ENCODE data around the gene WWC1. TPM values are rescaled to one million over a fixed set of nuclear protein-coding genes. Genes with fewer than 3 reads are reported as not detected.
A peak's percentile ranks its signal among the peaks of the same experiment; 100 is the strongest.

The WWC1 gene
- total and polyA plus RNA-seq, 2 experiments from 2014 or later: 27.6 to 27.8 TPM

- Histone ChIP-seq H3K9me3 (ENCODE audit: low read depth) (no peaks in the 10 kb centered on the region), H2AFZ (no peak overlapping the region), H3K27ac (no peak overlapping the region), H3K79me2 (peaks cover 71% of the 10 kb centered on the region), H4K20me1 (ENCODE audit: insufficient read depth, poor library complexity, severe bottlenecking) (peaks cover 16% of the 10 kb centered on the region), H3K4me2 (no peak overlapping the region), H3K27me3 (no peaks in the 10 kb centered on the region), H3K4me1 (ENCODE audit: insufficient read depth) (peaks cover 36% of the 10 kb centered on the region), H3K36me3 (replicated peaks; ENCODE audit: insufficient read depth, low read depth) (no peaks in the 10 kb centered on the region), H3K9me2 (replicated peaks; ENCODE audit: insufficient read depth) (no peaks in the 10 kb centered on the region), H3K4me3 (no peak overlapping the region)
- no peak for TF ChIP-seq EZH2phosphoT487 (IDR thresholded peaks at IDR 0.05; ENCODE audit: low read depth, severe bottlenecking, unreplicated experiment)
- no peak for TF ChIP-seq CTCF (IDR thresholded peaks at IDR 0.05; ENCODE audit: poor library complexity)
- no peak for TF ChIP-seq EZH2 (IDR thresholded peaks at IDR 0.05; ENCODE audit: borderline replicate concordance)
- DNase-seq (ENCODE audit: low spot score): no peak
Observed at GRCh38 chr5:168332042-168332441, 40.6 kb downstream of the WWC1 start.

- no peak for TF ChIP-seq EZH2 (IDR thresholded peaks at IDR 0.05; ENCODE audit: borderline replicate concordance)
- no peak for TF ChIP-seq CTCF (IDR thresholded peaks at IDR 0.05; ENCODE audit: poor library complexity)
- no peak for TF ChIP-seq EZH2phosphoT487 (IDR thresholded peaks at IDR 0.05; ENCODE audit: low read depth, severe bottlenecking, unreplicated experiment)
- H3K36me3 ChIP-seq (replicated peaks; ENCODE audit: insufficient read depth, low read depth): no peaks in the 10 kb centered on the region
- DNase-seq (ENCODE audit: low spot score): no peak
- H2AFZ ChIP-seq: no peak overlapping the region
- peaks cover 77% of the 10 kb centered on the region for H3K79me2 ChIP-seq
- no peaks in the 10 kb centered on the region for H3K9me3 ChIP-seq (ENCODE audit: low read depth)
- H3K9me2 ChIP-seq (replicated peaks; ENCODE audit: insufficient read depth): no peaks in the 10 kb centered on the region
- H3K4me1 ChIP-seq (ENCODE audit: insufficient read depth): peaks cover 20% of the 10 kb centered on the region
- H3K4me3 ChIP-seq: no peak overlapping the region
- no peak overlapping the region for H3K4me2 ChIP-seq
- peak overlapping the region; percentile 17 for H3K27ac ChIP-seq
- H4K20me1 ChIP-seq (ENCODE audit: insufficient read depth, poor library complexity, severe bottlenecking): peaks cover 12% of the 10 kb centered on the region
- no peaks in the 10 kb centered on the region for H3K27me3 ChIP-seq
- 74% methylated on average over 3 of the region's 3 CpGs for WGBS (ENCODE audit: low lambda C conversion rate, missing lambda C conversion rate)
Observed at GRCh38 chr5:168334280-168334679, 42.8 kb downstream of the WWC1 start.

- H3K36me3 ChIP-seq (replicated peaks; ENCODE audit: insufficient read depth, low read depth): no peaks in the 10 kb centered on the region
- H3K27ac ChIP-seq: peak overlapping the region; percentile 45
- H3K27me3 ChIP-seq: no peaks in the 10 kb centered on the region
- WGBS (ENCODE audit: low lambda C conversion rate, missing lambda C conversion rate): 20% methylated on average over 4 of the region's 4 CpGs
- H3K4me1 ChIP-seq (ENCODE audit: insufficient read depth): peaks cover 16% of the 10 kb centered on the region
- no peak overlapping the region for H3K4me3 ChIP-seq
- peak; percentile 73 for DNase-seq (ENCODE audit: low spot score)
- no peaks in the 10 kb centered on the region for H3K9me2 ChIP-seq (replicated peaks; ENCODE audit: insufficient read depth)
- H3K4me2 ChIP-seq: no peak overlapping the region
- H4K20me1 ChIP-seq (ENCODE audit: insufficient read depth, poor library complexity, severe bottlenecking): peaks cover 12% of the 10 kb centered on the region
- H2AFZ ChIP-seq: no peak overlapping the region
- H3K79me2 ChIP-seq: peaks cover 81% of the 10 kb centered on the region
- no peaks in the 10 kb centered on the region for H3K9me3 ChIP-seq (ENCODE audit: low read depth)
- TF ChIP-seq EZH2 (IDR thresholded peaks at IDR 0.05; ENCODE audit: borderline replicate concordance): no peak
- no peak for TF ChIP-seq CTCF (IDR thresholded peaks at IDR 0.05; ENCODE audit: poor library complexity)
- TF ChIP-seq EZH2phosphoT487 (IDR thresholded peaks at IDR 0.05; ENCODE audit: low read depth, severe bottlenecking, unreplicated experiment): no peak
Observed at GRCh38 chr5:168334695-168335094, 43.2 kb downstream of the WWC1 start.

- Histone ChIP-seq H3K9me2 (replicated peaks; ENCODE audit: insufficient read depth) (no peaks in the 10 kb centered on the region), H3K27me3 (no peaks in the 10 kb centered on the region), H3K27ac (no peak overlapping the region), H3K4me3 (no peak overlapping the region), H3K4me1 (ENCODE audit: insufficient read depth) (peaks cover 10% of the 10 kb centered on the region), H3K36me3 (replicated peaks; ENCODE audit: insufficient read depth, low read depth) (no peaks in the 10 kb centered on the region), H3K9me3 (ENCODE audit: low read depth) (no peaks in the 10 kb centered on the region), H2AFZ (no peak overlapping the region), H3K79me2 (peaks cover 84% of the 10 kb centered on the region), H3K4me2 (no peak overlapping the region), H4K20me1 (ENCODE audit: insufficient read depth, poor library complexity, severe bottlenecking) (peaks cover 12% of the 10 kb centered on the region)
- 92% methylated on average over 2 of the region's 2 CpGs for WGBS (ENCODE audit: low lambda C conversion rate, missing lambda C conversion rate)
- TF ChIP-seq EZH2phosphoT487 (IDR thresholded peaks at IDR 0.05; ENCODE audit: low read depth, severe bottlenecking, unreplicated experiment) (no peak), CTCF (IDR thresholded peaks at IDR 0.05; ENCODE audit: poor library complexity) (no peak), EZH2 (IDR thresholded peaks at IDR 0.05; ENCODE audit: borderline replicate concordance) (no peak)
- no peak for DNase-seq (ENCODE audit: low spot score)
Observed at GRCh38 chr5:168337361-168337760, 45.9 kb downstream of the WWC1 start.
